ENCODE data around the gene DUS2.
"Not testable (repeated sequence)": the region's sequence is repeated elsewhere in the genome, so short reads cannot be mapped to it uniquely, and the experiment has no call there.

Gene DUS2

GRCh38 chr16:68093816-68094613 is 70.9 kb downstream of the DUS2 start:
- DNase-seq = peak; percentile 10

- no peak for DNase-seq
These were observed 71.5 kb downstream of the DUS2 start for GRCh38 chr16:68094614-68094934.

- DNase-seq = no peak
These were observed 73.4 kb downstream of the DUS2 start for GRCh38 chr16:68096491-68096890.

- no peak for DNase-seq
These were observed 74.0 kb downstream of the DUS2 start for GRCh38 chr16:68097088-68097487.

GRCh38 chr16:68097895-68098294 is 74.8 kb downstream of the DUS2 start:
- DNase-seq = no peak

GRCh38 chr16:68100488-68100887 is 77.4 kb downstream of the DUS2 start:
- no peak for DNase-seq

GRCh38 chr16:68105611-68106010 is 82.5 kb downstream of the DUS2 start:
- no peak for DNase-seq

- not testable (repeated sequence) for DNase-seq
These were observed 84.3 kb downstream of the DUS2 start for GRCh38 chr16:68107230-68107928.

- DNase-seq = not testable (repeated sequence)
These were observed 86.1 kb downstream of the DUS2 start for GRCh38 chr16:68109156-68109555.

- not testable (repeated sequence) for DNase-seq
These were observed 87.5 kb downstream of the DUS2 start for GRCh38 chr16:68110611-68111010.

- DNase-seq = no peak
These were observed 88.3 kb downstream of the DUS2 start for GRCh38 chr16:68111379-68111778.

GRCh38 chr16:68113059-68113761 is 90.1 kb downstream of the DUS2 start:
- no peak for DNase-seq

- no peak for DNase-seq
These were observed 90.7 kb downstream of the DUS2 start for GRCh38 chr16:68113765-68114240.

- DNase-seq = not testable (repeated sequence)
These were observed 91.9 kb downstream of the DUS2 start for GRCh38 chr16:68114939-68115338.

- no peak for DNase-seq
These were observed 92.8 kb downstream of the DUS2 start for GRCh38 chr16:68115851-68116250.

GRCh38 chr16:68116256-68116867 is 93.3 kb downstream of the DUS2 start:
- no peak for DNase-seq

GRCh38 chr16:68117884-68118283 is 94.8 kb downstream of the DUS2 start:
- DNase-seq = no peak

- DNase-seq = not testable (repeated sequence)
These were observed 95.9 kb downstream of the DUS2 start for GRCh38 chr16:68118954-68119353.

- DNase-seq = not testable (repeated sequence)
These were observed 97.4 kb downstream of the DUS2 start for GRCh38 chr16:68120496-68120895.

GRCh38 chr16:68126395-68126794 is 103.3 kb downstream of the DUS2 start:
- DNase-seq = no peak

- DNase-seq = no peak
These were observed 105.7 kb downstream of the DUS2 start for GRCh38 chr16:68128577-68129305.
